GM18907 (cell line): Measurements from ENCODE around the gene STOX1.
A peak's percentile ranks its signal among the peaks of the same experiment; 100 is the strongest.
"Not testable (repeated sequence)": the region's sequence is repeated elsewhere in the genome, so short reads cannot be mapped to it uniquely, and the experiment has no call there.

Experiments
- ATAC-seq: cut with Tn5 transposase; IDR thresholded peaks from one replicate; pipeline ENCODE4 v1.9.1; 2021; ENCODE audit warnings: mild to moderate bottlenecking, moderate library complexity; ENCODE audit not compliant: unreplicated experiment

STOX1 gene

GRCh38 chr10:68826764-68827591 lies at the start of gene STOX1:
Gene STOX1 (plus strand): TSS chr10:68827531. CDS start chr10:68827624, 93 bp downstream.
- ATAC-seq: peak; percentile 77

GRCh38 chr10:68781613-68782574 lies 45.4 kb upstream of the STOX1 start:
- no peak for ATAC-seq

- no peak for ATAC-seq
These were observed 42.9 kb upstream of the STOX1 start for GRCh38 chr10:68784476-68784875.

GRCh38 chr10:68787813-68788212 lies 39.5 kb upstream of the STOX1 start:
- ATAC-seq: no peak

- no peak for ATAC-seq
These were observed 36.9 kb upstream of the STOX1 start for GRCh38 chr10:68790476-68790875.

- ATAC-seq: no peak
These were observed 35.2 kb upstream of the STOX1 start for GRCh38 chr10:68792115-68792514.

GRCh38 chr10:68795886-68796532 lies 31.3 kb upstream of the STOX1 start:
- no peak for ATAC-seq

GRCh38 chr10:68796605-68797004 lies 30.7 kb upstream of the STOX1 start:
- no peak for ATAC-seq

GRCh38 chr10:68800211-68800610 lies 27.1 kb upstream of the STOX1 start:
- ATAC-seq: no peak

GRCh38 chr10:68804692-68805091 lies 22.6 kb upstream of the STOX1 start:
- no peak for ATAC-seq

GRCh38 chr10:68810830-68811229 lies 16.5 kb upstream of the STOX1 start:
- not testable (repeated sequence) for ATAC-seq

- no peak for ATAC-seq
These were observed 15.9 kb upstream of the STOX1 start for GRCh38 chr10:68811314-68812009.

- ATAC-seq: no peak
These were observed 14.9 kb upstream of the STOX1 start for GRCh38 chr10:68812420-68812819.

- no peak for ATAC-seq
These were observed 13.8 kb upstream of the STOX1 start for GRCh38 chr10:68813559-68813958.

GRCh38 chr10:68816796-68817412 lies 10.4 kb upstream of the STOX1 start:
- ATAC-seq: no peak

- not testable (repeated sequence) for ATAC-seq
These were observed 7.0 kb upstream of the STOX1 start for GRCh38 chr10:68820359-68820758.

GRCh38 chr10:68822626-68823025 lies 4.7 kb upstream of the STOX1 start:
- ATAC-seq: not testable (repeated sequence)

- not testable (repeated sequence) for ATAC-seq
These were observed 245 bp downstream of the STOX1 start for GRCh38 chr10:68827592-68827959.

- ATAC-seq: peak; percentile 41
These were observed 811 bp downstream of the STOX1 start for GRCh38 chr10:68828083-68828601.

GRCh38 chr10:68828833-68829232 lies 1.5 kb downstream of the STOX1 start:
- ATAC-seq: no peak
